Left kidney (tissue), 2 donors: ENCODE data around the gene PRKCG. TPM values are rescaled to one million over a fixed set of nuclear protein-coding genes. Genes with fewer than 3 reads are reported as not detected.

Experiments used
- DNase-seq: peaks from one replicate; pipeline ENCODE4 v3.0.0-alpha.2; 2013
- polyA plus RNA-seq: library from polyadenylated mRNA; unstranded; fragments of 120-200 nt; gene quantifications from one replicate; pipeline ENCODE4 v1.2.1, GENCODE V29; 2013; ENCODE audit not compliant: insufficient read length

The PRKCG gene
- polyA plus RNA-seq, 1 donor: 0.65 TPM

- no peak for DNase-seq
Observed at GRCh38 chr19:53871454-53871853, 10.5 kb upstream of the PRKCG start.

- no peak for DNase-seq
Observed at GRCh38 chr19:53872762-53873161, 9.2 kb upstream of the PRKCG start.

DNA sequence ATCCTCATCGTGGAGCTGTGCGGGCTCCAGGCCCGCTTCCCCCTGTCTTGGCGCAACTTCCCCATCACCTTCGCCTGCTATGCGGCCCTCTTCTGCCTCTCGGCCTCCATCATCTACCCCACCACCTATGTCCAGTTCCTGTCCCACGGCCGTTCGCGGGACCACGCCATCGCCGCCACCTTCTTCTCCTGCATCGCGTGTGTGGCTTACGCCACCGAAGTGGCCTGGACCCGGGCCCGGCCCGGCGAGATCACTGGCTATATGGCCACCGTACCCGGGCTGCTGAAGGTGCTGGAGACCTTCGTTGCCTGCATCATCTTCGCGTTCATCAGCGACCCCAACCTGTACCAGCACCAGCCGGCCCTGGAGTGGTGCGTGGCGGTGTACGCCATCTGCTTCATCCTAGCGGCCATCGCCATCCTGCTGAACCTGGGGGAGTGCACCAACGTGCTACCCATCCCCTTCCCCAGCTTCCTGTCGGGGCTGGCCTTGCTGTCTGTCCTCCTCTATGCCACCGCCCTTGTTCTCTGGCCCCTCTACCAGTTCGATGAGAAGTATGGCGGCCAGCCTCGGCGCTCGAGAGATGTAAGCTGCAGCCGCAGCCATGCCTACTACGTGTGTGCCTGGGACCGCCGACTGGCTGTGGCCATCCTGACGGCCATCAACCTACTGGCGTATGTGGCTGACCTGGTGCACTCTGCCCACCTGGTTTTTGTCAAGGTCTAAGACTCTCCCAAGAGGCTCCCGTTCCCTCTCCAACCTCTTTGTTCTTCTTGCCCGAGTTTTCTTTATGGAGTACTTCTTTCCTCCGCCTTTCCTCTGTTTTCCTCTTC, 8.0 kb upstream of the PRKCG start:
- DNase-seq: no peak

GRCh38 chr19:53874606-53874990, 7.4 kb upstream of the PRKCG start:
- no peak for DNase-seq

DNA sequence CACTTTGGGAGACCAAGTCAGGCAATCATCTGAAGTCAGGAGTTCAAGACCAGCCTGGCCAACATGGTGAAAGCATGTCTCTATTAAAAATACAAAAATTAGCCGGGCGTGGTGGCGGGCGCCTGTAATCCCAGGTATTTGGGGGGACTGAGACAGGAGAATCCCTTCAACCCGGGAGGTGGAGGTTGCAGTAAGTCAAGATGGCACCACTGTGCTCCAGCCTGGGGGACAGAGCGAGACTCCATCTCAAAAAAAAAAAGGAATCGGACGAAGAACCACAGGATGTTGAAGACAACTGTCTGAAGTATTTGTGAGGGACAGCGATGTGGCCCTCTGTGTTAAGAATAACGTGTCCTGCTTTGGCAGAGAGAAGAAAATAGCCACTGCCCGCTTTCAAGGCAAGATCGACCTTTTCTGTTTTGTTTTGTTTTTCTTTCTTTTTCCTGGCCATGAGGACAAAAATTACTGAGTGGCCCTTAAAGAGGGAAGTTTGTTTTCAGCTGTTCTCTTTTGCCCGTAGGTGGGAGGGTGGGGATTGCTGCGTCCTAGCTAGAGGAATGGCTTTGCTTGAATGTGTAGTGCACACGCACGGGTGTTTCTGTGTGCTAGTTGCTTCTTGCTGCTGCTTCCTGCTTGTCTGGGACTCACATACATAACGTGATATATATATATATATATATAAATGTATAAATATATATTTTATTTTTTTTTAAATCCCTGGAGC, 6.2 kb upstream of the PRKCG start:
- DNase-seq: no peak

DNA sequence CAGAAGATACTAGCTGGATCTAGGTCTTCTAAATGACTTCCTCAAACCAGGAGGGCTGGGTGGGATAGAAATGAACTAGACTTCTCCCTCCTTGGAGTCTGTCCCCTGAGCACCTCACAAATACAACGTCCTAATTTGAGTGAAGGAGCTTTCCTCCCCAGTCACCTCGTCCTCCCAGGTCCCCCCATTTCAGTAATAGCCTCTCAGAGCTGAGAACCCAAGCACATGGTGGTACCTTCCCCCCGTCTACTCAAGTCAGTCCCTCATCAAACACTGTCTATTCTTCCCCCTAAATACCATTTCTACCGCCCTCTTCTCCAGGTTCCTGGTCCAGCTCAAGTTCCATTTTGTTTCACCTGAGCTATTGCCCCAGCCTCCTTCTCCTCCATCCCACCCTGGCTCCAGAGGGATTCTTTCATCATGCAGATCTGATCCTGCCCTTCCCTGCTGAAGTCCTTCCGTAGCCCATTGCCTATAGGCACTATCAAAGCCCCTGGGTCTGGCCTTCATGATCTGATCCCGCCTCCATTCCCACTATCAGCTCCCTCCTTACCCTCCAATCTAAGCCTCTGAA, 5.3 kb upstream of the PRKCG start:
- DNase-seq: no peak

DNA sequence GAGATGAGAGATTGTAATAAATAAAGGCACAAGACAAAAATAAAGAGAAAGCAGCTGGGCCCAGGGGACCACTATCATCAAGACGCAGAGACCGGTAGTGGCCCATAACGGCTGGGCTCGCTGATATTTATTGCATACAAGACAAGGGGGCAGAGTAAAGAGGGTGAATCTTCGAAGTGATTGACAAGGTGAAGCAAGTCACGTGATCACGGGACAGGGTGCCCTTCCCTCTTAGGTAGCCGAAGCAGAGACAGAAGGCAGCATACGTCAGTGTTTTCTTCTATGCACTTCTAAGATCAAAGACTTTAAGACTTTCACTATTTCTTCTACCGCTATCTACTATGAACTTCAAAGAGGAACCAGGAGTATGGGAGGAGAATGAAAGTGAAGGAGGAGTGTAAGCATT, 4.6 kb upstream of the PRKCG start:
- no peak for DNase-seq

DNA sequence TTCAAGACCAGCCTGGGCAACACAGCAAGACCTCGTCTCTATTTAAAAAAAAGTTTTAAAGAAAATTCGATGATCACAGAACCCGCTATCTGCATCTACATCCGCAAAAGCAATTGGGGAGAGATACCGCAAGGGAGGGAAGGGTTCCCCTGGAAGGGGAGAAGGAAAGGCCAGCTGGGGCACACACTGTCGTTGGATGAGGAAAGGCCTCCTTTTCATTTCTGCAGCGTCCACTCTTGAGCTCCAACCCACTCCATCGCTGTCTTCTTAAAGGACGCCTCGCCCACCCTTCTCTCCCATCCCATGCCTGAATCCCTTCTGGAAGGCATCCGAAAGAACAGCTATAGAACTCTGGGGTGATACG, 3.2 kb upstream of the PRKCG start:
- DNase-seq: no peak

GRCh38 chr19:53879140-53880081, 2.6 kb upstream of the PRKCG start:
- peak; percentile 98 for DNase-seq

GRCh38 chr19:53880711-53881481, 1.1 kb upstream of the PRKCG start:
- no peak for DNase-seq

DNA sequence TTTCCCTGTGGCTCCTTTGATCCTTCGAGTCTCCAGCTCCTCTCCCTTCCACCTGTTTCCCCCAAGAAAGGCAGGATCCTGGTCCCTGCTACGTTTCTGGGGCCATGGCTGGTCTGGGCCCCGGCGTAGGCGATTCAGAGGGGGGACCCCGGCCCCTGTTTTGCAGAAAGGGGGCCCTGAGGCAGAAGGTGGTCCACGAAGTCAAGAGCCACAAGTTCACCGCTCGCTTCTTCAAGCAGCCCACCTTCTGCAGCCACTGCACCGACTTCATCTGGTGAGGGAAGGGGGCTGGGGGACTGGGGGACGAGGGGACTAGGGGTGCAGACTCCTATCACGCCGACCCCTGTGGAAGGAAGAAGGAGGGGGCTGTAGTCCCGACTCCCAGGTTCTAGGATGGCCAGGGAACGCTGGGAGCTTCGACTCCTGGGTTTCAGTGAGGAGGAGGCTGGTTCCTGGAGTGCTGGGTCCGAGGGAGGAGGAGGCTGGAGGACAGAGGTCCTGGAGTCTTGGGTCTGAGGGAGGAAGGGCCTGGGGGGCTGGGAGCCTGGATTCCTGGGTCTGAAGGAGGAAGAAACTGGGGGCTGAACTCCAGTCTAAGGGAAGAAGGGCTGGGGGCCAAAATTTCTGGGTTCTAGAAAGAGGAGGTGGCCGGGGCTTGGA, 524 bp downstream of the PRKCG start:
- DNase-seq: no peak

GRCh38 chr19:53883231-53883661, 1.2 kb downstream of the PRKCG start:
- no peak for DNase-seq

GRCh38 chr19:53883741-53884140, 1.7 kb downstream of the PRKCG start:
- DNase-seq: no peak

GRCh38 chr19:53884256-53884655, 2.3 kb downstream of the PRKCG start:
- no peak for DNase-seq

GRCh38 chr19:53885036-53885435, 3.0 kb downstream of the PRKCG start:
- no peak for DNase-seq

GRCh38 chr19:53892301-53892980, 10.4 kb downstream of the PRKCG start:
- DNase-seq: no peak

DNA sequence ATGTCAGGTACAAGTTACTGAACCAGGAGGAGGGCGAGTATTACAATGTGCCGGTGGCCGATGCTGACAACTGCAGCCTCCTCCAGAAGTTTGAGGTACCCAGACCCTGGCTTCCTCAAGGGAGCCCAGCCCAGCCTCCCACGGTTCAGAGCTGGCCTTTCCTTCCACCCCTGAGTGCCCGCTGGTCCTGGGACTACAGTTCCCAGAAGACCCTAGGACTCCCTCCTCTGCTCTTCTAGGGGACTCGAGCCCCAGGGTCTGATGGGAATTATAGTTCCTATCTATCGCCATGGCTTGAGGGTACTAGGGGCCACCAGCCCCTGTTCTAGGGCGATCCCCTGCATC, 11.0 kb downstream of the PRKCG start:
- no peak for DNase-seq

- DNase-seq: no peak
Observed at GRCh38 chr19:53894707-53895106, 12.7 kb downstream of the PRKCG start.

GRCh38 chr19:53896682-53897081, 14.7 kb downstream of the PRKCG start:
- no peak for DNase-seq

DNA sequence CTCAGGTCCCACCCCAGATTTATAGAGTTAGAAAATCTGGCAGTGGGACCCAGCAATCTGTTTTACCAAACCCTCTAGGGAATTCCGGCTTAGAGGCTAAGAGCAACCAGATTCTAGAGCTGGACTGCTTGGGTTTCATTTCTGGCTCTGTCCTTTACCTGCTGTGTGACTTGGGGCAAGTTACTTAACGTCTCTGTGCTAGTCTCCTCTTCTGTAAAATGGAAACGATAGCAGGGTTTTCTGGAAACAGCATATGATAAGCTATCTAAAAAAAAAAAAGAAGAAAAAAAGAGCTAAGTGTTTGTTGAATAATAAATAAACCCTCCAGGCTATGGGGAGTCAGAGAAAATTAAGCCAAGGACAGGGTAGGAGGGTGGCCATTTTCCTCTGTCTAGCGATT, 15.5 kb downstream of the PRKCG start:
- no peak for DNase-seq
